Measurements from ENCODE around the gene TMEM234.

Gene TMEM234

DNA sequence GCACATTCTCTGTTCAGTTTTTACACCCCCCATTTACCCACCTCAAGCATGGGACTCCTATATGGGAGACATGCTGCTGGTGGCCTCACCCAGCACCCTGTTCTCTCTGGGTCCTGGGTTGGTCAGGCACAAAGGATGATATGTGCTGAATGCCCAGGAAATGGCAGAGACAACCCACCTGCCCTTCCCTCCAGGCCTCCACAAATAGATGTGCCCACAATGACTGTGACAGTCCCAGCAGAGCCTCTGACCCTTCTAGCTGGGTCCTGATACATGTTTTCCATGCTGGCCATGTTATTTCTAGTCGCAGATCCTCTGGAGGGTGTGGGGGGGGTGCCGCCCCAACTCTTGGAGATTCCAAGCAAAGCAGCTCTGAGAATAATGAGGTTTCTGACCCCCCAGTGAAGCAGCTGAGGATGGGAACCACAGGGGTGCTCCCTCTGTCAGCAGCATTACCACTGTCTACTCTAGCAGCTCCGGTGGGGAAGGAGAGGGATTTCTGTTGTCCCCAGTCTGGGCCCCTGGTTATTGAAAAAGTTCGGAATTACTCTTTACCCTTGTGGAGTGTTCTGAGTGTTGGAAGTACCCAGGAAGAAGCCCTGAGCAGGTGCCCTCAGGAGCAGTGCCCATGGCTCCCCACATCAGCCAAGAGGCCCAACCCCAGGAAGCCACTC lies 23.0 kb downstream of the TMEM234 start:
- DNase-seq: no peak

DNA sequence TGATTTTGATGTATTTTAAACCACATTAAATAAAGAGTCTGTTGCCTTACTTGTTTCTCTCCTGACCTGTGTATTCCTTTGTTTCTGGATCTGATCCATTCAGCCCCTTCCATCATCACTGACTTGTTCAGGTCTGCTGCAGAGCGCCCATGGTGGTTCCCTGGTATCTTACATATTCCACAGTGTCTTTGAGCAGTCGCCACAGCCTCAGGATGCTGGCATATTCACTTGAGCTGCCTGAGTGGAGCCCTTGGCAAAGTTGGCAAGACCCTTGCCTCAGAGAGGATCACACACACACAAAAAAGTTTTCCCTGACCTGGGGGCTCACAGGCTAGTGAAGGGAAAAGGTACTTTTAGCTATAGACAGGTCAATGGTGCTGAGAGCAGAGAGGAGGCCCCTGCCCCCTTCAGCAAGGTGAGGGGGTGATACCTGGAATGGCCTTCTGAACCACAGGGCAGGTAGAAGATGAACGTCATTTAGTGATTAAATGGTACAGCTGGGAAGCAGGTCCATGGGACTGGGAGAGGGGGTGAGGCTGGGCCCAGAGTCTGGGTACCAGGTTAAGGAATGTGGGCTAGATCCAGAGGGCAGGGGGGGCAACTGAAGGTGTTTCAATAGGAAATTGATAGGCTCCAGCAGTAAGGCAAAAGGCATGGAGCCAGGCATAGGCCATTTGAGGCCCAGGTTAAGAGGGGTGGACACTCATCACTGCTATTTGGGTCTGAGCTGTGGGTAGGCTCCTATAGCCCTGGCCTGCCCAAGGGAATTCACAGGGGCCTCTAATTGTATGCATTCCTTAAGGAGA lies 23.7 kb downstream of the TMEM234 start:
- DNase-seq: no peak

DNA sequence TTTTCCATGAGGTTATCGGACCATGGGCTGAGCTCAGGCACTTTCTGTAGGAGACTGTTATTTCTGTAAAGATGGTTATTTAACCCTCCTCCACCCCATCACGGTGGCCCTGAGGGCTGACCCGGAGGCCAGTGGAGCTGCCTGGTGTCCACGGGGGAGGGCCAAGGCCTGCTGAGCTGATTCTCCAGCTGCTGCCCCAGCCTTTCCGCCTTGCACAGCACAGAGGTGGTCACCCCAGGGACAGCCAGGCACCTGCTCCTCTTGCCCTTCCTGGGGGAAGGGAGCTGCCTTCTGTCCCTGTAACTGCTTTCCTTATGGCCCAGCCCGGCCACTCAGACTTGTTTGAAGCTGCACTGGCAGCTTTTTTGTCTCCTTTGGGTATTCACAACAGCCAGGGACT lies 24.3 kb downstream of the TMEM234 start:
- DNase-seq: no peak

GRCh38 chr1:32197074-32197473 lies 25.1 kb downstream of the TMEM234 start:
- no peak for DNase-seq

DNA sequence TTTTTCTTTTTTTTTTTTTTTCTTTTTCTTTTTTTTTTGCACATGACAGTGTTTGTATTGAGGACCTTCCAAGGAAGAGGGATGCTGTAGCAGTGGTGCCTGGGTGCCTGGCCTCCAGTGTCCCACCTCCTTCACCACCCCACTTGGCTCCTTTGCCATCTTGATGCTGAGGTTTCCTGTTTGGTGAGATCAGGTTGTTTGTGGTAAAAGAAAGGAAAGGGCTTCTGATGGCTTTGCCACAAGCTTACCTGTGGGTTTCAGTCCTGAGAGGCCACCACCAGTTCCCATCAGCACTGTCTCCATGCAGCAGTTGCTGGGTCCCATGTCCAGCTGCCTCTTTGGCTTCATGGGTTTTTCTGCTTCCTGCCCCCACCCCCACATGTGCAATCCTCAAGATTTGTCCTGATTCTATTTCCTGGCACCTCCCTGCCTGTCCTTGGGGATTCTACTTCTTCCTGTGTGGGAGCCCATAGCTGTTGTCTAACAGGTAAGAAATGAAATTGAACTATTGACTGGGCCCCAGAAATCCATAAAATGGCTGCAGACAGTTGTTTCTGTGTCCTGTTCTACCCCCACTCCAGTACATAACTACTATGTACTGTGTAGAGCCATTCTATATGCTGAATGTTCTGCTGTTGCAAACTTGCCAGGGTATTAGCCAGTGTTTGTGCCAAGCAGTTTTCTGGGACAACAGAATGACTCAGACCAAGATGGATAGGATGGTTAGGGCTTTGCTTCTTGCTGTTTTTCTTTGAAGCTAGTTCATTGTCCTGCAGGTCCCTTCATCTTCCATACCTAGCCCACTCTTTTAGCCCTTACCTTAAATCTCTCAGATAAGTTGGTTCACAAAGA lies 26.0 kb downstream of the TMEM234 start:
- DNase-seq: no peak

DNA sequence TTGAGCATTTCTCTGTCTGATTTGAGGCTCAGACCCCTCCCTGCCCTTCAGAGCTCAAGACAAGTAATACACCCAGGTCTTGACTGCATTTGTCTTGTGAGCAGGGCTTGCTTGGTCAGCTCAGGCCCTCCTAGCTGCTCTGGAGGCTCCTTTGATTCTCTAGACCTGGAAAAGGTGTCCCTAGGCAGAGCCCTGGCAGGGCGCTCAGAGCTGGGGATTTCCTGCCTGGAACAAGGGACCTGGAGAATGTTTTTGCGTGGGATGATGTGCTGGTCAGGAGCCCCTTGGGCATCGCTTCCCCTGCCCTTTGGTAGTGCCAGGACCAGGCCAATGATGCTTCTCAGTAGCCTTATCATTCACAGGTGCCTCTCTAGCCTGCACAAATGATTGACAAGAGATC lies 26.6 kb downstream of the TMEM234 start:
- DNase-seq: no peak

- DNase-seq: no peak
Observed at GRCh38 chr1:32194984-32195383, 27.2 kb downstream of the TMEM234 start.

- no peak for DNase-seq
Observed at GRCh38 chr1:32192220-32192948, 29.8 kb downstream of the TMEM234 start.

- DNase-seq: no peak
Observed at GRCh38 chr1:32187850-32188249, 34.3 kb downstream of the TMEM234 start.

GRCh38 chr1:32186491-32186890 lies 35.7 kb downstream of the TMEM234 start:
- DNase-seq: no peak

- no peak for DNase-seq
Observed at GRCh38 chr1:32186077-32186476, 36.1 kb downstream of the TMEM234 start.

GRCh38 chr1:32184650-32185049 lies 37.5 kb downstream of the TMEM234 start:
- no peak for DNase-seq

GRCh38 chr1:32182060-32182459 lies 40.1 kb downstream of the TMEM234 start:
- no peak for DNase-seq

GRCh38 chr1:32181563-32181962 lies 40.6 kb downstream of the TMEM234 start:
- DNase-seq: no peak

DNA sequence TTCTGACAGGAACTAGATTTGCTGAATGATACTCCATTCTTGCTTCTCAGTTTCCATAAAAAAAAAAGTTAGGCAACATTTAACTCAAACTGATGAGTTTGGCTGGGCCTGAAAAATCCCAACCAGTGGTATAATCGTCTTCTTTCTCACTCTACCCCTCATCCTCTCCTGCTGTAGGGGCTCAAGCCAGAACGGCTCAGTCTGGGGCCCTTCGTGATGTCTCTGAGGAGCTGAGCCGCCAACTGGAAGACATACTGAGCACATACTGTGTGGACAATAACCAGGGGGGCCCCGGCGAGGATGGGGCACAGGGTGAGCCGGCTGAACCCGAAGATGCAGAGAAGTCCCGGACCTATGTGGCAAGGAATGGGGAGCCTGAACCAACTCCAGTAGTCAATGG lies 41.1 kb downstream of the TMEM234 start:
- no peak for DNase-seq

GRCh38 chr1:32180186-32181060 lies 41.7 kb downstream of the TMEM234 start:
- peak; percentile 52 for DNase-seq

DNA sequence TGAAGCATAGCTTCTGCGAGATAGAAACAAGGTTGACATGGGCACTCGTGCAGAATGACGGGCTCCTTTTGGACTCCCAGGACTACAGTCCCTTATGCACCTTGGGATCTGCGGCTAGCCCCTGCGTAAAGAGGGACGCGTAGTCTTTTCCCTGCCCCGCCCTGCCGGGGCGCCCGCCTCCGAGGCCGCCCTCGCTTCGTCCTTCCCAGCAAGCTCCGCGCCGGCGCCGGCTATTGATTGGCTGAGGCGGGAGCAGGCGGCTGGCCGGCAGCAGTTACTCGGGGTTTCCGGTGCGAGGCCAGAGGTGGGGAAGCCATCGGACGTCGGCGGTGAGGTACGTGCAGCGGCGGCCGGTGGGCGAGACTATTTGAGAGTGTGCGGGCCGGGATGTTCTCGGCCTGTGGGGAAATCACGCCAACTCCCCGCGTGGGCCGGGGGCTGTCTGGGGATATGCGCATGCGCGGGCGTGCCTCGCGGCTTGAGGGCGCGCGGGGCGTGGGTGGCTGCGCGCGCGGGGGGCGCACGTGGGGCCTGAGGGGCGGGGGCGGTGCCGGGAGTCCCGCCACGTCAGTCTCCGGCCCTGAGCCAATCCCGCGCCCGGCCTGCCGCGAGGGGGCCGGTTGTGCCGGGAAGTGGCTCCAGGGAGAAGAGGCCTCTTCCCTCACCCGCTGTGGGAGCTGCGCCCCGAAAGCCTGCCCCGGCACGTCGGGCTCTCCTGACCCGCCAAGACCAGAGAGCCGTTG lies 42.5 kb downstream of the TMEM234 start, which contains the start of gene TXLNA:
Gene TXLNA, plus strand, starts transcription at position 233 of the 743 bp plus-strand sequence. CDS start 671 bp downstream, outside the sequence.
- DNase-seq: peak; percentile 93

GRCh38 chr1:32179193-32179442 lies 43.0 kb downstream of the TMEM234 start:
- DNase-seq: no peak

DNA sequence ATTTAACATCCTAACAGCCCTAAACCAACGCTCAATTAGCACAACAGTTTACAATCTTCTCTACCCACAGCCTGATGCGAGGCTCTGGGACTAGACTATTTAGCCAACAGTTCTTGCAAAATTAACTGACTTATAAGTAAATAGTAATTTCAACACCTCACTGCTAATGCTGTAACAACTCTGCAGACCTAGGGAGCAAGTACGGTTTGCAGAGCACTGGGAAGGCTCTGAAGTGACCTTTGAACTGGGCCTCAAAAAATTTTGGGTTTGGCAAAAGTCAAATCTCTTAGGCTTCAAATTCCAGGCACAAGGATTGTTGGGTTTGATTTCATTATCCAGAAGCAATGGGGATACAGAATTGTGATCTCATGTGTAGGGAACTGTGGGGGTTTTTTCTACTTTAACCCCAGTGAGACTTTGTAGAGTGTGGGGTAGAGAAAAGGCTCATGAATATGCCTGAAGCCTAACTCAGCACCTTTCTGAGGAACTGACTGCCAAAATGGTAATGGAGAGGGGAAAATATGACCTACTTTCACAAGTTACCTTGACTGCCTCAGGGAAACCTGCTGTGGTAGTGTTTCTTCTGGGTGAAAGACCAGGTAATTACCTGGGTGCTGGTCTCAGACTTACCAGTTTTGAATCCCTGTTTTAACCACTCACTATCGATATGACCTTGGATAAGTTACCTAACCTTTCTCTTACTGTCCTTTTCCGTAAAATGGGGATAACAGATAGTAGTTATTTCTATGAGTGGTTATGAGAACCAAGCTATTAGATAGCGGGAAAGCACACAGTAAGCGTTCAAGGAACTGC lies 43.6 kb downstream of the TMEM234 start:
- DNase-seq: no peak

- DNase-seq: no peak
Observed at GRCh38 chr1:32172621-32173245, 49.4 kb downstream of the TMEM234 start.

Measured in stimulated activated CD4-positive, alpha-beta T cell treated with anti-CD3 and anti-CD28 coated beads, Interleukin-1b, Interleukin-23, amount 100 ng/mL, for 48 hours (primary cell).